Brain microvascular endothelial cell (primary cell): Measurements from ENCODE around the gene ROBO1.
"Not testable (repeated sequence)": the region's sequence is repeated elsewhere in the genome, so short reads cannot be mapped to it uniquely, and the experiment has no call there.

Source experiments
- DNase-seq: peaks from one replicate; pipeline ENCODE4 v3.0.0-alpha.2; 2020
- H3K27ac ChIP-seq: fragments of 250-450 bp; sonication (Bioruptor Pico); 2 replicates; pipeline ENCODE4 v1.5.1; 2020; ENCODE audit warnings: mild to moderate bottlenecking, moderate library complexity
- H3K27me3 ChIP-seq: fragments of 250-450 bp; sonication (Bioruptor Pico); replicated peaks from 2 replicates; pipeline ENCODE4 v1.5.1; 2020; ENCODE audit warnings: mild to moderate bottlenecking
- H3K36me3 ChIP-seq: fragments of 250-450 bp; sonication (Bioruptor Pico); replicated peaks from 2 replicates; pipeline ENCODE4 v1.5.1; 2020; ENCODE audit warnings: mild to moderate bottlenecking
- H3K4me3 ChIP-seq: 2 replicates; pipeline ENCODE4 v1.5.1; 2011; ENCODE audit warnings: low read depth, mild to moderate bottlenecking, control low read depth, low read length, moderate library complexity
- CTCF ChIP-seq: IDR thresholded peaks from 2 replicates; pipeline ENCODE4 v1.5.1; 2011; ENCODE audit warnings: low read depth, mild to moderate bottlenecking, moderate library complexity, low read length, control low read depth, inconsistent platforms; ENCODE audit errors: missing control alignments
- in situ Hi-C: cut with HindIII; loops from 2 replicates; pipeline ENCODE4 v1.10.0; 2017; ENCODE audit warnings: low sequenced_read_pairs, low pct_ligation_motif_present

The ROBO1 gene

GRCh38 chr3:79341961-79342360, 425.8 kb downstream of the ROBO1 start:
- DNase-seq, result no peak
- H3K27me3 ChIP-seq, result no peaks in the 10 kb centered on the region
- in situ Hi-C loops, result no loop called here
- H3K36me3 ChIP-seq, result no peaks in the 10 kb centered on the region
- no peak for TF ChIP-seq CTCF
- no peak overlapping the region for H3K27ac ChIP-seq
- no peak overlapping the region for H3K4me3 ChIP-seq

DNA sequence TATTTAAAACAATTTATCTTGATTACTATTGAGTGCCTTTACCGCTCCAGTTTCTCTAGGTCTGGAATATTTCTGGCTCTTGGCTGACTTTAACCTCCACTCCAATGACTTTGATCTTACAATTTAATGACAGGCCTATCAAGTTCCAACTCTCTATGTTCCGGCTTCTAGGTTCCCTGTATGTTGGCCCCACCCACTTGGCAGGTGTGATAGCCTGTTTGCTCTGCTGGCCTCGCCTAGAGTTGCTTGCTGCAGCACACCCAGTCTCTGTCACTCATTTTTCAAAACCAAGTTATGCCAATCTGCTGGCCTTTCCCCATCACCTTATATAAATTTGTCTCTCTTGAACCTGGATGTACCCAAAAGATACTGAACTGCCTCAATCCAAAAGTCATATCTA, 428.0 kb downstream of the ROBO1 start:
- no peak for TF ChIP-seq CTCF
- no peak overlapping the region for H3K27ac ChIP-seq
- DNase-seq, result no peak
- no peaks in the 10 kb centered on the region for H3K36me3 ChIP-seq
- H3K4me3 ChIP-seq, result no peak overlapping the region
- in situ Hi-C loops, result no loop called here
- H3K27me3 ChIP-seq, result no peaks in the 10 kb centered on the region

DNA sequence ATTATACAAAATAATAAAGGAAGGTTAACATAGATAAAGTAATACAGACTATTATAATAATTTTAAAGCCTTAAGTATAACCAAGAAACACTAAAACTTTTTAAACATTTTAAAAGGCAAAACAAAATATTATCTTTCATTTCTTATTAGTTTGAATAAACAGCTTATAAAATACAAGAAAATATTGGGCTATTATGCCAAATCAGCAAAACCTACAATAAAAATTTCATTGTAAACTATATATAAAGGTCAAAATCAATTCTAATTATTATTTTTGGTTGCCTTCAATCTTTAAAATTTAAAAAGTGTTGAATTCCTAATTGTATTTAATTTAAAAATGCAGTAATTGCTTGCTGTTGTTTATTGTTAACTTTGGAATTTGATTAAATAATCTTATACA, 430.0 kb downstream of the ROBO1 start:
- DNase-seq, result no peak
- no peak overlapping the region for H3K27ac ChIP-seq
- H3K4me3 ChIP-seq, result no peak overlapping the region
- TF ChIP-seq CTCF, result no peak
- in situ Hi-C loops, result no loop called here
- no peaks in the 10 kb centered on the region for H3K36me3 ChIP-seq
- no peaks in the 10 kb centered on the region for H3K27me3 ChIP-seq

DNA sequence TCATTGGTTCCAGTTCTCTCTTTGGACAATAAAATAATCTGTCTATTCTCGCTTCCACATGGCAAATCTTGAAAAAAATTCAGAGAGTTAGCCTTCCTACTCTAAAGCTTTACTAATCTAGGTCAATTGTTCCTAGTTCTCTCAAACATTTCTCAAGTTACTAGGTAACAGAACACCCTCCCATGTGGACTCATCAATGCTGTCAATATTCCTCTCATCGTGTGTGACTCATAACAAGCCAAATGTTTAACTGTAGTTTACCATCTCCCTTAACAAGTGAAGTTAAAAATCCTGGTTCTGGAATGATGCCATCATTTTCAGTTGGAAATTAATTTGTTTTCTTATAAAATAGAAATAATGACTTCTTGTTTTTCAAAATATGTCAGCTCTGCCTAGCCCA, 438.6 kb downstream of the ROBO1 start:
- in situ Hi-C loops, result no loop called here

DNA sequence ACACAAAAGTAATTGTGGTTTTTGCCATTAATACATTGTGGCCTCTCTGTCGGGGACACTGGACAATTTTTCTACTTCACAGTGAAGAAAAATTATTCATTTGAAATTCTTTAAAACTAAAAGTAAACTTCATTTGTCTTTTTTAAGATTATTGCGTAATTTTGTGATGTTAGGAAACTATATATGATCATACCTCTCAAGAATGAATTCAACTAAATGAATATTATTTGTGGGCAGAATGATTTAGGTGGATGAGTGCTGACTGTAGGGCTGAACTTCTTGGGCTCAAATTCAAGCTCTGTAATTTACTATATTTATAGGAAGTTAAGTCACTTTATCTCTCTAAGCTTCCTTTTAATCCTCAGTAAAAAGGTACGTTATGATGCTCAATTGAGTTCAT, 441.2 kb downstream of the ROBO1 start:
- Histone ChIP-seq H3K27ac (no peak overlapping the region), H3K4me3 (no peak overlapping the region), H3K27me3 (no peaks in the 10 kb centered on the region), H3K36me3 (no peaks in the 10 kb centered on the region)
- in situ Hi-C loops, result no loop called here
- no peak for DNase-seq
- TF ChIP-seq CTCF, result no peak

More for the DNA sequence above, 438.6 kb downstream of the ROBO1 start:
- no peak for TF ChIP-seq CTCF
- H3K4me3 ChIP-seq, result no peak overlapping the region
- H3K27me3 ChIP-seq, result no peaks in the 10 kb centered on the region
- H3K27ac ChIP-seq, result no peak overlapping the region
- H3K36me3 ChIP-seq, result no peaks in the 10 kb centered on the region
- peak; percentile 11 for DNase-seq

- H3K27me3 ChIP-seq, DNase-seq, H3K4me3 ChIP-seq, H3K36me3 ChIP-seq, in situ Hi-C loops, H3K27ac ChIP-seq: not testable (repeated sequence)
Observed at GRCh38 chr3:79325833-79326383, 441.9 kb downstream of the ROBO1 start.
